ENCODE results near the gene BICRAL.
"Not testable (repeated sequence)": the region's sequence is repeated elsewhere in the genome, so short reads cannot be mapped to it uniquely, and the experiment has no call there.

DNA sequence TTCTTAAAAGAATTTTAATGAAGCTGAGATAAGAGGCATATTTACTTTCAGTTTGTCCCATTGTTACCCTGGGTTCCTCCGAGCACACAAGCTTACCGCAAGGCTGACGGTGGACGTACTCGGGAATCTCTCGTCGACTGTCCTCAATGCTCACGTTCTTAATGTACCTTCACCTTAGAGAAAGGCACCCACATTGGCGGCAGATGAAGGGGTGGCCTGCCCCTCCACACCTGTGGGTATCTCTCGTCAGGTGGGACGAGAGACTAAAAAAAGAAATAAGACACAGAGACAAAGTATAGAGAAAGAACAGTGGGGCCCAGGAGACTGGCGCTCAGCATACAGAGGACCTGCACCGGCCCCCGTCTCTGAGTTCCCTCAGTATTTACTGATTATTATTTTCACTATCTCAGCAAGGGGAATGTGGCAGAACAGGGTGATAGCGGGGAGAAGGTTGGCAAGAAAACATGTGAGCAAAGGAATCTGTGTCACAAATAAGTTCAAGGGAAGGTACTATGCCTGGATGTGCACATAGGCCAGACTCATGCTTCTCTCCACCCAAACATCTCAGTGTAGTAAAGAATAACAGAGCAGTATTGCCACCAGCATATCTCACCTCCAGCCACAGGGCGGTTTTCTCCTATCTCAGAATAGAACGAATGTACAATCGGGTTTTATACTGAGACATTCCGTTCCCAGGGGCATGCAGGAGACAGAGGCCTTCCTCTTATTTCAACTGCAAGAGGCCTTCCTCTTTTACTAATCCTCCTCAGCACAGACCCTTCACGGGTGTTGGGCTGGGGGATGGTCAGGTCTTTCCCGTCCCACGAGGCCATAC, 120.8 kb downstream of the BICRAL start:
- TF ChIP-seq, protein P1, sequence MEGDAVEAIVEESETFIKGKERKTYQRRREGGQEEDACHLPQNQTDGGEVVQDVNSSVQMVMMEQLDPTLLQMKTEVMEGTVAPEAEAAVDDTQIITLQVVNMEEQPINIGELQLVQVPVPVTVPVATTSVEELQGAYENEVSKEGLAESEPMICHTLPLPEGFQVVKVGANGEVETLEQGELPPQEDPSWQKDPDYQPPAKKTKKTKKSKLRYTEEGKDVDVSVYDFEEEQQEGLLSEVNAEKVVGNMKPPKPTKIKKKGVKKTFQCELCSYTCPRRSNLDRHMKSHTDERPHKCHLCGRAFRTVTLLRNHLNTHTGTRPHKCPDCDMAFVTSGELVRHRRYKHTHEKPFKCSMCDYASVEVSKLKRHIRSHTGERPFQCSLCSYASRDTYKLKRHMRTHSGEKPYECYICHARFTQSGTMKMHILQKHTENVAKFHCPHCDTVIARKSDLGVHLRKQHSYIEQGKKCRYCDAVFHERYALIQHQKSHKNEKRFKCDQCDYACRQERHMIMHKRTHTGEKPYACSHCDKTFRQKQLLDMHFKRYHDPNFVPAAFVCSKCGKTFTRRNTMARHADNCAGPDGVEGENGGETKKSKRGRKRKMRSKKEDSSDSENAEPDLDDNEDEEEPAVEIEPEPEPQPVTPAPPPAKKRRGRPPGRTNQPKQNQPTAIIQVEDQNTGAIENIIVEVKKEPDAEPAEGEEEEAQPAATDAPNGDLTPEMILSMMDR (IDR thresholded peaks at IDR 0.05), result not testable (repeated sequence)
- not testable (repeated sequence) for TF ChIP-seq NFE2L1 (CRISPR knock-in tag; IDR thresholded peaks at IDR 0.05); CREM (CRISPR knock-in tag; IDR thresholded peaks at IDR 0.05); TP53 (CRISPR knock-in tag; IDR thresholded peaks at IDR 0.05); ZNF416 (CRISPR knock-in tag; IDR thresholded peaks at IDR 0.05); CBFB (CRISPR knock-in tag; IDR thresholded peaks at IDR 0.05; ENCODE audit: low read depth); ZBTB21 (CRISPR knock-in tag; IDR thresholded peaks at IDR 0.05; ENCODE audit: borderline replicate concordance); FOXJ3 (CRISPR knock-in tag; IDR thresholded peaks at IDR 0.05; ENCODE audit: borderline replicate concordance); TEAD1 (CRISPR knock-in tag; IDR thresholded peaks at IDR 0.05); NFATC4 (CRISPR knock-in tag; IDR thresholded peaks at IDR 0.05); SP1 (CRISPR knock-in tag; conservative IDR thresholded peaks at IDR 0.05)
- TF ChIP-seq, protein P2, sequence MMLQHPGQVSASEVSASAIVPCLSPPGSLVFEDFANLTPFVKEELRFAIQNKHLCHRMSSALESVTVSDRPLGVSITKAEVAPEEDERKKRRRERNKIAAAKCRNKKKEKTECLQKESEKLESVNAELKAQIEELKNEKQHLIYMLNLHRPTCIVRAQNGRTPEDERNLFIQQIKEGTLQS (CRISPR knock-in tag; conservative IDR thresholded peaks at IDR 0.05), result not testable (repeated sequence)
- TF ChIP-seq, protein P3, sequence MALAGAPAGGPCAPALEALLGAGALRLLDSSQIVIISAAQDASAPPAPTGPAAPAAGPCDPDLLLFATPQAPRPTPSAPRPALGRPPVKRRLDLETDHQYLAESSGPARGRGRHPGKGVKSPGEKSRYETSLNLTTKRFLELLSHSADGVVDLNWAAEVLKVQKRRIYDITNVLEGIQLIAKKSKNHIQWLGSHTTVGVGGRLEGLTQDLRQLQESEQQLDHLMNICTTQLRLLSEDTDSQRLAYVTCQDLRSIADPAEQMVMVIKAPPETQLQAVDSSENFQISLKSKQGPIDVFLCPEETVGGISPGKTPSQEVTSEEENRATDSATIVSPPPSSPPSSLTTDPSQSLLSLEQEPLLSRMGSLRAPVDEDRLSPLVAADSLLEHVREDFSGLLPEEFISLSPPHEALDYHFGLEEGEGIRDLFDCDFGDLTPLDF (CRISPR knock-in tag; IDR thresholded peaks at IDR 0.05), result not testable (repeated sequence)
- TF ChIP-seq, protein P4, sequence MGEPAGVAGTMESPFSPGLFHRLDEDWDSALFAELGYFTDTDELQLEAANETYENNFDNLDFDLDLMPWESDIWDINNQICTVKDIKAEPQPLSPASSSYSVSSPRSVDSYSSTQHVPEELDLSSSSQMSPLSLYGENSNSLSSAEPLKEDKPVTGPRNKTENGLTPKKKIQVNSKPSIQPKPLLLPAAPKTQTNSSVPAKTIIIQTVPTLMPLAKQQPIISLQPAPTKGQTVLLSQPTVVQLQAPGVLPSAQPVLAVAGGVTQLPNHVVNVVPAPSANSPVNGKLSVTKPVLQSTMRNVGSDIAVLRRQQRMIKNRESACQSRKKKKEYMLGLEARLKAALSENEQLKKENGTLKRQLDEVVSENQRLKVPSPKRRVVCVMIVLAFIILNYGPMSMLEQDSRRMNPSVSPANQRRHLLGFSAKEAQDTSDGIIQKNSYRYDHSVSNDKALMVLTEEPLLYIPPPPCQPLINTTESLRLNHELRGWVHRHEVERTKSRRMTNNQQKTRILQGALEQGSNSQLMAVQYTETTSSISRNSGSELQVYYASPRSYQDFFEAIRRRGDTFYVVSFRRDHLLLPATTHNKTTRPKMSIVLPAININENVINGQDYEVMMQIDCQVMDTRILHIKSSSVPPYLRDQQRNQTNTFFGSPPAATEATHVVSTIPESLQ (CRISPR knock-in tag; IDR thresholded peaks at IDR 0.05), result not testable (repeated sequence)

Data from WTC11 (cell line).